ENCODE measurements around the gene PPP2R5A.

DNA sequence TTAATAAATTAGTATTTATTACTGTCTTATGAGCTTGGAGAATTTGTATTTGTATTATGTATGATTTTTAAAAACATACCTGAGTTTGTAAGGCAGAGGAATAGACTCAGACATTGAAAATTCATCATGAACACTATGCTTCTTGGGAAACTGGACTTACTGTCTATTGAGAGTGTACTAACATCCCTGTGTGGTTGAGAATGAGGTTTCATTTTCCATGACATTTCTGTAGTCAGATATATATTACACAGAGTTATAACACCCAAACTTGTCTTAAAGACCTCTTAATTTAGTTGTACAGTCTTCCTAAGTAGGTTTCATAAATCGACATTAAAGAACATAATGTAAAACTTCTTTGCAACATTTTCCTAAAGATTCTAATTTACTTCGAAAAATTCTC is 30.0 kb downstream of the PPP2R5A start:
- TF ChIP-seq POLR2A (IDR thresholded peaks at IDR 0.05), result no peak
- TF ChIP-seq, protein P1, sequence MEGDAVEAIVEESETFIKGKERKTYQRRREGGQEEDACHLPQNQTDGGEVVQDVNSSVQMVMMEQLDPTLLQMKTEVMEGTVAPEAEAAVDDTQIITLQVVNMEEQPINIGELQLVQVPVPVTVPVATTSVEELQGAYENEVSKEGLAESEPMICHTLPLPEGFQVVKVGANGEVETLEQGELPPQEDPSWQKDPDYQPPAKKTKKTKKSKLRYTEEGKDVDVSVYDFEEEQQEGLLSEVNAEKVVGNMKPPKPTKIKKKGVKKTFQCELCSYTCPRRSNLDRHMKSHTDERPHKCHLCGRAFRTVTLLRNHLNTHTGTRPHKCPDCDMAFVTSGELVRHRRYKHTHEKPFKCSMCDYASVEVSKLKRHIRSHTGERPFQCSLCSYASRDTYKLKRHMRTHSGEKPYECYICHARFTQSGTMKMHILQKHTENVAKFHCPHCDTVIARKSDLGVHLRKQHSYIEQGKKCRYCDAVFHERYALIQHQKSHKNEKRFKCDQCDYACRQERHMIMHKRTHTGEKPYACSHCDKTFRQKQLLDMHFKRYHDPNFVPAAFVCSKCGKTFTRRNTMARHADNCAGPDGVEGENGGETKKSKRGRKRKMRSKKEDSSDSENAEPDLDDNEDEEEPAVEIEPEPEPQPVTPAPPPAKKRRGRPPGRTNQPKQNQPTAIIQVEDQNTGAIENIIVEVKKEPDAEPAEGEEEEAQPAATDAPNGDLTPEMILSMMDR (IDR thresholded peaks at IDR 0.05), result no peak
- TF ChIP-seq POLR2AphosphoS5 (IDR thresholded peaks at IDR 0.05), result no peak

All from upper lobe of left lung (tissue), 4 donors.